Measurements from ENCODE around the gene RHOB.
"Not testable (repeated sequence)": the region's sequence is repeated elsewhere in the genome, so short reads cannot be mapped to it uniquely, and the experiment has no call there.

Gene RHOB

DNA sequence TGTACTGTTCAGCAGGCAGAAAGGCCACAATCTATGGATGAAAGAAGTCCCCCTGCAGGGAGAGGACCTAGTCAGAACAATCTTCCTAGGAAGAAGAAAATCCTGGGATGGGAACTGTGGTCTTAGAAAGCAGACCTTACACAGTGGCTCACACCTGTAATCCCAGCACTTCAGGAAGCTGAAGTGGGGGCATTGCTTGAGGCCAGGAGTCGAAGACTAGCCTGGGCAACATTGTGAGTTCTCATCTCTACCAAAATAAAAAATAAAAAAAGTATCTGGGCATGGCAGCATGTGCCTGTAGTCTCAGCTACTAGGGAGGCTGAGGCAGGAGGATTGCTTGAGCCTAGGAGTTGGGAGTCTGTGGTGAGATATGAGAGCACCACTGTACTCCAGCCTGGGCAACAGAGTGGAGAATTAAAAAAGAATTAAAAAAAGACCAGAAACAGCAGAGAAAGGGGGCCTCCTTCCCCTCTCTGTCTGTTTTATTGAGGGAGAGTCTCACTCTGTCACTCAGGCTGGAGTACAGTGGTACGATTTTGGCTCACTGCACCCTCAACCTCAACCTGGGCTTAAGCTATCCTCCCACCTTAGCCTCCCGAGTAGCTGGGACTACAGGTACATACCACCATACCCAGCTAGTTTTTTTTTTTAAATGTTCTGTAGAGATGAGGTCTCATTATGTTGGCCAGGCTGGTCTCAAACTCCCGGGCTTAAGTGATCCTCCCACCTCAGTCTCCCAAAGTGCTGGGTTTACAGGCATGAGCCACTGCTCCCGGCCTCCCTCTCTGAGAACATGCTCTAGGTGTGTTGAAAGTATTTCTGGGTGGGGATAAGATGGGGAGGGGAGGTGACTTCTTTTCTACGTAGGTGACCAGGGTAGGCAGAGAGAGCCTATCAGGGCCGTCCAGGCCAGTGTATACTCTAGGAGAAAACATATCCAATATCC lies 7.4 kb downstream of the RHOB start:
- DNase-seq, result no peak

DNA sequence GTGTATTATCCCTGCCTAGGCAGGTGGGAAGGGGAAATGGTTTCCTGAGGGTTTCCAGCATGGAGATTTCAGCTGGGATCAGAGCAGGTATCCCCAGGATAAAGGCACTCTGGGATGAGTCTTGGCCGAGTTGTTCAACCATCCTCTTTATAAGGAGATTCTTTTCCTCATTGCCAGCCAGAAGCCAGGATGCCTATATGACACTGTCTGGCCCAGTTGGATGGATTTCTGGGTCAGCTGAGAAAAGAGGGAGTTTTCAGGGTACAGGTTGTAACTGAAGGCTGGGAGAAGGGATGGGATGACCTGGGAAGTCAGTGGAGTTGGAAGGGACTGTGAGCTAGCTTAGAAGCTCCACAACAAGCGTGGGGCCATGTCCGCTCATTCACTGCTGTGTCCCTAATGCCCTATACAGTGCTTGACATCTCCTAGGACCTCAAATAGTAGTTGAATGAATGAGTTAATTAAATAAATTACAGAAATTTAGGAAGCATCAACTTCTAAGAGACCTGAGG lies 8.3 kb downstream of the RHOB start:
- DNase-seq, result no peak

DNA sequence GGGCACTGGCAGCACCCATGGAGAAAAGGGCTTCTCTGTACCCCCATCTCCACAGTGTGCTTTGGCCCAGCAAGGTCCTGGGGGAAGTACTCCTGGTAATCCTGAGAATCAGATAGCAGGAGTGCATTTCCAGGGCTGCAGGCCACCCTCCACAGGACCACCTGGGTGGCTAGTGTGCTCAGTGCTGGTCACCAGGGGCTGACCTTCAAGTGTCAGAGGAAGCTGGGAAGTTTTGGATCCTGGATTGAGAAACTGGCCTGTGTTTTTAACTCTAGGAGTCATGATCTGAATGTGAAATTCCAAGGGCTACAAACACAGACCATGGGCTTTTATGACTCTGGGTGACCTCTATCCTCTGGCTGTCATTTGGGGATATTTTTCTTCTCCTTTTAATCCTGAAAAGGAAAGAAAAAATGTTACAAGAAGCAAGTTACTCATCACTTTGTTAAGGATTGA lies 9.3 kb downstream of the RHOB start:
- DNase-seq, result no peak

DNA sequence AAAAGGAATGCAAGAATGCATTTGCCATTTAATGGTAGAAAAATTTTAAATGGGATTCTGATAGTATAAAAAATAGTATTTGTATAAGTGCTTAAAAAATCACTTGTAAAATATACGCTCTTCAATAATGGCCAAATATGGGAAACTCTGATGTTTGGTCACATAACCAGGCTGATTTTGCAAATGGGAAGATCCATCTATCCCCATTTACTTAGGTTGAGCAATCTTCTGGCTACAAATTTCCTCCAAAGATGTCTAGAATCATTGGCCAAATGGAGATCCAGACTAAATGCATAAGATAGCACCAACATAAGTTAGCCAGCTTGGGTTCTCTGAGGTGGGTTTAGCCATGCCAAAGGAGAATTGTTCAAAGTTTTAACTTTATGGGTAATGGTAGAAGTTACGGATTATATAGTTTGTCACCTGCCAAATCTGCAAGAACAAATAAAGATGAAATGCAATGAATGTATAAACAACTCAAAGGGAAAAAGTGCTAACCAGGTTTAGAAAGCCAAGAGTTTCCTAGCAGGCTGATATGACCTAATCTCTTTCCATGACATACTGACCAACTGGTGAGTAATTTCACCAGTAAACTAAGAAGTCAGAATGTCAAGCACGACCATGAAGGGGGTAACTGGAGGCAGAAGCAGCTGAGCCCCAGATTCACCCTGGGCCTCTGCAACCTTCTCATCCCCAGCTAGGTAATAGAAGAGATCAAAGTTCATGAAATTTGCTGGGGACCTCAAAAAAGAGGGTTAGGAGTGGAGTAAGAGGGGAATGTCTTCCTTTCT lies 10.0 kb downstream of the RHOB start:
- DNase-seq, result no peak

DNA sequence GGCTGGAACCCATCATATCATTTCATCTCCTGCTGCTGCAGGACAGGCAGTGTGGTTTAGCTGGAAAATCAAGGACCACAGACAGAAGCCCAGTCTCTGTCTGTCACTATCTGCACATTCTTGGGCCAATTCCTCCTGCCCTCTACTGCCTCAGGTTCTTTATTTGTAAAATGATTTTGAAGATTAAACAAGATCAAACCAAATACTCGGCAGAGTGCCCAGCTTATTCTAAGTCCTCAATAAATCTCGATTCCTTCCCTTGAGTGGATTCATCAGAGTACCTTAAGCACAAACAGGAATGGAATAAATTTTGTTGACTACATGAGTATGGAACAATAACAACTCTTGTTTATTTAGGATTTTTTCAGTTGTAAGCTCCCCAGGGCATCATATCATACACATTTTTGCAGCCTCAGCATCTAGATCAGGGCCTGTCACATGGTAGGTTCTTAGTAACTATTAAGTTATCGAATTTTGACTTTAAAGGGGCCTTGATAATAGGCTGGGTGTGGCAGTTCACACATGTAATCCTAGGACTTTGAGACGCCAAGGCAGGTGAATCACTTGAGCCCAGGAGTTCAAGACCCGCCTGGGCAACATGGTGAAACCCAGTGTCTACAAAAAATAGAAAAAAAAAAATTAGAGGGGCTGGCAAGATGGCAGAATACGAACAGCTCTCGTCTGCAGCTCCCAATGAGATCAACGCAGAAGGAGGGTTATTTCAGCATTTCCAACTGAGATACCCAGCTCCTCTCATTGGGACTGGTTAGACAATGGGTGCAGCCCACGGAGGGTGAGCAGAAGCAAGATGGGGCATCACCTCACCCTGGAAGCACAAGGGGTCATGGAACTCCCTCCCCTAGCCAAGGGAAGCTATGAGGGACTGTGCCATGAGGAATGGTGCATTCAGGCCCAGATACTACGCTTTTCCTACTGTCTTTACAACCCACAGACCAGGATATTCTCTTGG lies 11.1 kb downstream of the RHOB start:
- DNase-seq, result no peak

DNA sequence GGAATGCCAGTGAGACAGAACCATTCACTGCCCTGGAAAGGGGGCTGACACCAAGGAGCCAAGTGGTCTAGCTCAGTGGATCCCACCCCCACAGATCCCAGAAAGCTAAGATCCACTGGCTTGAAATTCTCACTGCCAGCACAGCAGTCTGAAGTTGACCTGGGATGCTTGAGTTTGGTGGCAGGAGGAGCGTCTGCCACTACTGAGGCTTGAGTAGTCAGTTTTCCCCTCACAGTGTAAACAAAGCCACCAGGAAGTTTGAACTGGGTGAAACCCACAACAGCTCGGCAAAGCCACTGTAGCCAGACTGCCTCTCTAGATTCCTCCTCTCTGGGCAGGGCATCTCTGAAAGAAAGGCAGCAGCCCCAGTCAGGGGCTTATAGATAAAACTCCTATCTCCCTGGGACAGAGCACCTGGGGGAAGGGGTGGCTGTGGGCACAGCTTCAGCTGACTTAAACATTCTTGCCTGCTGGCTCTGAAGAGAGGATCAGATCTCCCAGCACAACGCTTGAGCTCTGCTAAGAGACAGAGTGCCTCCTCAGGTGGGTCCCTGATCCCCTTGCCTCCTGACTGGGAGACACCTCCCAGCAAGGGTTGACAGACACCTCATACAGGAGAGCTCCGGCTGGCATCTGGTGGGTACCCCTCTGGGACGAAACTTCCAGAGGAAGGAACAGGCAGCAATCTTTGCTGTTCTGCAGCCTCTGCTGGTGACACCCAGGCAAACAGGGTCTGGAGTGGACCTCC lies 12.0 kb downstream of the RHOB start:
- DNase-seq, result not testable (repeated sequence)

DNA sequence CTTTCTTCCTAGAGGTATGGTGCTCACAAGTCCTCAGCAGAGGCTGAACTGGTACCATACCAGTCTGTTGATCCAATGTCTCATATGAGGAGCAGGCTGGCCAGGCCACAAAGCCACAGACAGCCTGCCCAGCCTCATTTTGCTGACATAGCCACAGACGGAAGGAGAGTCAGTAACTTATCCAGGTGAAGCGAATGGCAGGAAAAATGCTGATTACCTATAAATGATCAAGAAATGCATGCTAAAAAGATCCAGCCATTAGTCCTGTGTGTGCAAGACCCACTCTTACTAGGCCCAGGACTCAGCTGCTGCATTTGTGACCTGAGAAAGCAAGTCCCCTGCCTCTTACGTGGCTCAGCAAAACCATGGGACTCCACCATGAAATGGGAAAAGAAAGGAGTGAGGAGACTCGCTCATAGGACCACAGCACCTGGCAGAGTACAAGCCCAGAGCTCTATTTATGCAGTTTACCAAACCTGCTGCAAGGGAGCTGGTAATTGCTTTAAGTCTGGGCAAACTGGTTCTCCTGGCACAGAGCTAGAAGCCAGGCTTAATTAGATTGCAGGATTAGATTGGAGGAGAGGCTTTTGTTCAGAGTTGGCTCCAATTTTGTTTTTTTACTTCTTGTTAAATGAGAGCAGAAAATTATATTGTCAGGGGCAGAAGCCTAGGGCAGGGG lies 19.0 kb downstream of the RHOB start:
- no peak for DNase-seq

DNA sequence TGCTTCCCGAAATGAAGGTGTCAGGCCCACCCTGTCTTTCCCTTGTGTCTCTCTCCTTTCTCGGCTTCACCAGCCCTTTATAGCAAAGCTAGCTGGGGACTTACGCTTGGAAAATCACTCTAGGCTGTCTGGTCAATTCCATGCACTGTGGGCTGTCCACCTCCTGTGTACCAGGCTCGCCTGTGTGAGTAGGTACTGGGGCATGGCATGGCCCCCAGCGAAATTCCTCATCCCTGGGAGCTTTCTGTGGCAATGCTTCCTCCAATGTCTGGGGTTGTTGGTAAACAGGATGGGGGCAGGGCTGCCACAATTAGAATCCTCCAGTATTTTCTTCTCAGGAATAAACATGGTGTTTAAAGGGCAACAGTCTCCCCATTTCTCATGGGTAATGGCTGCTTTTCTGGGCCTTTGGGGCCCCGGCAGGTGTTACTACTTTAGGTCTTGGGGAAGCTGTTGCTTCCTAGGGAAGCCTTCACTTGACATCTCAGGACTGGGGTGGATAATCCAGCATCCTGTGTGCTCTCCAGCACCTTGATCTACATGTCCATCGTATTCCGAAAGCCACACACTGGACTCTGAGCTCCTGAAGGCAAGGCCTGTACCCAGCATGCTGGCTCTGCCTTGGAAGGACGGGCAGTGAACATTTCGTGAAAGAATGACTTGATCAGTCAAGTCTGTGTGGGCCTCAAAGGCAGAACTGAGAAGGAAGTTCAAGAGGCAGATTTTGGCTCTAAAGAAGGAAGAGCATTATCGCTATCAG lies 21.1 kb downstream of the RHOB start:
- DNase-seq, result no peak

DNA sequence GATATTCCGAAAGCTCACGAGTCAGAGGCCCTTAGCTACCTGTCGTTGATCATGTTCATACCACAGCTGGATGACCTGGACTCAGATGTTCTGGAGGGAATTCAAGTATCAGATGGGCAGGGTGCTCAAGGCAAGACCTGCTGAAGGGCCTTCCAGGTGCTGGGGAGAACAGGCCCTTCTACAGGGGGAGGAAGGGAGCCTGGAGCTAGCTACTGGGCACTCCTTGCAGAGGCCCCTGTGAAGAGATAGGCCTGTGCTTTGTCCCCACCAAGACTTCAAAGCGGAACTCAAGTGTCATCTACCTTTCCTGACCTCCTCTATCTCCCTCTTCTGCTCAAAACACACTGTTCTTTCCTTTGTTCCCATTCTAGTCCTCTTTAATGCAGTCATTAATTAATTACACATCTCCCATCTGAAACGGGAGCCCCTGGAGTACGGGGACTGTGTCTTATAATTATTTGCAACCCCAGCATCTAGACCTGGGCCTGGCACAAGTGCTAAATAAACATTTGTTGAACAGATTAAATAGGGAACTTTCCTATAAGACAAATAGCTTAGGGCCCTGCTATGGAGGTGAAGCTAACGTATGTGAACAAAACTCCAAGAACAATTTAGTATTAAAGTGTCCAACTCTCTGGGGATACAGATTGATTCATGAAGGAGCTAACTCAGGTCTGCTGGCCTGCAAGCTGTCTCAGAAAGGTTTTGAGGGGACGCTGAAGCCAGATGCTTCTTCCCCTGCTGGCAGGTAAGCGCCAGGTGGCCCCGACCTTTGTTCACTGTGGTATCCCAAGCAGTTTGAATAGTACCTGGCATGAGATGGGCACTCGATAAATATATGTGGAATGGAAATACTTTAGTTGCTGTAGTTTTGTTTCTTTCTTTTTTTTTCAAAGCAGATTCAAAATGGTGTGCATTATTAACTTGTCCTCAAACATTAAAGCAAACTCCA lies 22.0 kb downstream of the RHOB start:
- no peak for DNase-seq

DNA sequence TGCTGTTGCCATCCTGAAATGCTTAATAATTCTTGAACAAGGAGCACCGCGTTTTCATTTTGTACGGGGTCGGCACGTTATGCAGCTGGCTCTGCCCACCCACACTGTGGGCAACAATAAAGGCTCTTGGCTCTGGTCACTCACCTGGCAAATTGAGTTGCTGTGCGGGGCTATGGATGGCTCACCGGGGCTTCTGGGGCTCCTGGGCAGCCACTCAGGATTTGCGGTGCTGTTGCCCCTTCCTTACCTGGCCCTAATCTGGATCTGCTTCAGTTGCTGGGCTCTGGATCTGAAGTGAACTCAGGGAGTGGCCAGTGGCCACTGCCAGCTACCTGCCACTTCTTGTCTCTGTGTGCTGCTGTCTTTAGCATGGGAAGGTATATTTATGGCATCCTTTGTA lies 22.7 kb downstream of the RHOB start:
- DNase-seq, result no peak

DNA sequence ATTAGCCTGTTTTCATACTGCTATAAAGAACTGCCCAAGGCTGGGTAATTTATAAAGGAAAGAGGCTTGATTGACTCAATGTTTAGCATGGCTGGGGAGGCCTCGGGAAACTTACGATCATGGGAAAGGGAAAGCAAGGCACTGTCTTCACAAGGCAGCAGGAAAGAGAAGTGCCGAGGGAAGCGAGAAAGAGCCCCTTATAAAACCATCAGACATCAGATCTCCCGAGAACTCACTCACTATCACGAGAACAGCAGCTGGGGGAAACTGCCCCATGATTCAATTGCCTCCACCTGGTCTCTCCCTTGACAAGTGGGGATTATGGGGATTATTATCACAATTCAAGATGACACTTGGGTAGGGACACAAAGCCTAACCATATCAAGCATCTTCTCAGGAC lies 23.3 kb downstream of the RHOB start:
- no peak for DNase-seq

DNA sequence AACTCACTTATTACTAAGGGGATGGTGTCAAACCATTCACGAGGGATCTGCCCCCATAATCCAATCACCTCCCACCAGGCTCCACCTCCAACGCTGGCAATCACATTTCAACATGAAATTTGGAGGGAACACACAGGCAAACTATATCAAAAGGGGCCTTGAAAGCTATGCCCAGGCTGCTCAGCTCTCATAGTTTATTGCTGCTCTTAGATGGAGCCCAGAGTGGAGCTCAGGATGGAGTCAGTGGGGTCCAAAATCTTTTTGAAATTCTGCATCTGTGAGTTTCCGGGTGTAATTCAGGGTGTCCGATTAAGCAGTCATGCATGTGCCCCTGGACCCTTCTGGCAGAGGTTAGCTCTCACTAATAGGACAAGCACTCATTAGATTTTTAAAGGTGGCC lies 24.3 kb downstream of the RHOB start:
- no peak for DNase-seq

DNA sequence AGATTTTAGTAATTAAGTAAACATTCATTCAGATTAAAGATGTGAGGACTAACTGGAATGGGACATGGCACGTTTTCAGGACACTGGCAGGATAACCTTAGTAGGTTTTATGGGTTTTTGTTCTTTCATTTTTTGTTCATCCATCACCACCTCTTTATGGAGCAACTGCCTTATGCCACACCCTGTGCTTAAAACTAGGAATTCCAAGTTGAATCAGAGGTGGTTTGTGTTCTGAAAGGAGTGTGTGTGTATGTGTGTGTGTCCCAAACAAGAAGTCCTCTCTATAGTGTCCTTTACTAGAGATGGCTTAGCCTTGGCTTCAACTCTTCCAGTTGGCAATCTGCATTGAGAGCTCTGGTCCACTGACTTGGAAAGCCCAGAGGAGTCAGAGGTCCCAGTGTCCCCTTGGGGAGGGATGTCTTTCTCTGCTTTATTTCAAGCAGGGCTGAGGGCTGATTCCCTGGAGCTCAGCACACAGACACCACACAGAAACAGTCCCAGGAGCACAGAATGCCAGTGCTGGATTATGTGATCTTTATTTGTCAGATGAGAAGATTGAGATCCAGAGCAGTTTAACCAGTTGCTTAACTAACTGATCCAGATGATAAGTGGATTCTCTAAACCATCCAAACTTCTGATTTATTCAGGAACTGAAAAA lies 25.2 kb downstream of the RHOB start:
- DNase-seq, result no peak

DNA sequence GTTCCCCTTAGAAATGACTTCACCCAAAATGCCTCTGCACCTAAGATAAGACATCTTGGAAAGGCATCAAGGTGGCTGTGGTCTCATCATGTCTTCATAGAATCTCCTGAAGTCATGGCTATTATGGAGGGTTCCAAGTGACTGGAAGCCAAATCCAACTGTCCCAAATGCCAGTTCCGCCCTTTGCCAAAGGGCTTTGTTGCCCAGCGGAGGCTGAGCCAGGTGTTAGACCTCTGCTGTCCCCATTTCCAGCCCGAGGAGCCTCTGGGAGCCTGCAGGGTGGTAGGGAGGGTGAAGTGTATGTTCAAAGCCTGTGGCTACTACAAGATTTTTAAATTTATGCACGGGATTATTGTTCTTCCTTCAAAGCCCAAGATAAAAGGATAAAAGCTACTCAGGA lies 25.7 kb downstream of the RHOB start:
- no peak for DNase-seq

DNA sequence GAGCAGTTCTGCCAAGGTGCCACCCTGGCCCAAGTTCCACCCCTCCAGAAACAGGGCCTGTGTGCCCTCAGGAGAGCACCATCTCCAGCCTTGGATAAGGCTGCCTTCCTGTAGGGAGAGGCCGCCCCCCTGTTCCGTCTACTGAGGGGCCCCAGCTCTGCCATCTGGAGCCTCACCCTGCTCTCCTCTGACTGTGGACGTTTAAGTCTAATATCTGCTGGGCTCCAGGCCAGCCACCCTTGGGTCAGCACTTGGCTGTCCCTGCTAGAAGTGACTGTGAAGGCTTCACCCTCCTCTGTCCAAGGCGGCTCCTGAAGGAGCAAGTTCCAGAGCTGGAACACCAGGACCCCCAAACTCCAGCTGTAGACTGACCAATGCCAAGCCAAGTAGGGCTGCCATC lies 26.3 kb downstream of the RHOB start:
- no peak for DNase-seq

DNA sequence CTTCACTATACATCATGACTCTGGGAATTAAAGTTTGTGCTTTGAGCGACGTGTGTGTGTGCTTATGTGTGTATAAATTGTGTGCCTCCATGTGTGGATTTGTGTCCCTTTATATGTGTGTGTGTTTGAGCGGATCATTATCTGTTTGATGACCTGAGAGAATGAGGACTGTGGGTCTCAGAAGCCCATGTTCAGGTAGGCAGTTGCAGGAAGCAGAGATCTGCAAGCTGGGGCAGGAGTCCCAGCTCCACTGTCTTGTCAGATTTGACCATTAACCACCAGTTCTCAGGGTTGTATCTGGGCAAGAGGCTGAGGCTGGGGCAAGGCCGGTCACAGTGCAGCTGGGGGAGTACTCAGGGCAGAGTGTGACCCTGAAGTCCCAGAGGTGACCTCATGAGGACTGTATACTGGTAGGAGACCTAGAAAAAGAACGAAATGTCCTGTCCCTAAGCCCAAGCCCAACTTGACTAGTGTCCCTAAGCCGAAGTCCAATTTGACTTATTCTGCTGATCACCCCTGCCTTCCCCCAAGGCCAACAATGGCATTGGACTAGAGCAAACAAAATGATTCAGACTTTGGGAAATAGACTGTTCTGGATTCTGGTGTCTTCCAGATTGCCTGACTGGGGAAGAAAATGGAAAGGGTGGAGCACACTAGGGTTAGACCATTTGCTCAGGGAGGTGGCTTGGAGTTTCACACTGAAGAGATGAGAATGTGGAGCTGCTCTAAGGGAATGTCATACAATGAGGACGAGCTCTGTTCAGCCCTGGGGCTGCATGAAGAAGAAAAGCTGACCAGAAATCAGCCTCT lies 28.1 kb downstream of the RHOB start:
- DNase-seq, result no peak

DNA sequence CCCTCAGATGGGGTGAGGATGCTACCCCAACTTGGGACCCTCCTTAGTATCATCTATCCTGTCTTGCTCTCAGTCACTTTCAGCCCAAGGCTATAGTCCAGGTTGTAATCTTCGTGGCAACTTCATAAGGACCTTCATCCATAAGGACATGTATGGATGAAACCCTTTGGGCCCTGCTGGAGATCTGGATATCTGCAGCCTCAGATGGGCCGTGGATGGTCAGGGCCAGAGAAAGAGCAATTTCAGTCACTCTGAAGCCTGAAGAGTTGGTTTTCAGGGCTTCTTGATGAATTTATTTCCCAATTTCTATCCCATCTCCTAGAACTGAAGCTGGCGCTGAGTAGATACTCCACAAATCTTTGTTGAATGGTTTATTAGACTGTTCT lies 28.7 kb downstream of the RHOB start:
- DNase-seq, result no peak

DNA sequence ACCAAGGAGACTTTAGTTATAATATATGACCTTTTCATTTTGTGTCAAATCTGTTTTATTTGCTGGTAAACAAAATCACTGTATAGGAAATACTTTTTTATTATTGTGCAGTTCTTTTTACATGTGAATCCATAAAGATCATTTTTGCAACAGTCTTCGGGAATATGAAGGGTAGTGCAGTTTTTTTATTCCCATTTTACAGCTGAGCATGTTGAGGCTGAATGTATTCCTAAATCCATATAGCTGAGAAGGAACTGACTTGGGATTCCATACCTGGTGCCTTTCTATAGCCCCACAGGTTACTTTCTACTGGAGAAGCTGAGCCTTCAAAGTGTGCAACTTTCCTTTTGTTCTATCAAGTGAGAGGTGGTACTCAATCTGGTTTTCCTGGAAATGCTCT lies 29.6 kb downstream of the RHOB start:
- no peak for DNase-seq
